Lower lobe of right lung (tissue), 2 donors: ENCODE results near the gene RIT2. TPM values are rescaled to one million over a fixed set of nuclear protein-coding genes. Genes with fewer than 3 reads are reported as not detected.

Experiments used
- ATAC-seq, 2 donors: fragments of 200-7000 bp; cut with Tn5 transposase; one replicate each; pipeline ENCODE4 v1.9.1; 2020 to 2022; ENCODE audit warnings: mild to moderate bottlenecking in 2 of 2, moderate library complexity in 2 of 2
- DNase-seq: peaks from one replicate; pipeline ENCODE4 v3.0.0-alpha.2; 2020
- H3K27ac ChIP-seq: fragments of 200-600 bp; one replicate; pipeline ENCODE4 v1.8.0; 2022
- H3K27me3 ChIP-seq: fragments of 200-600 bp; one replicate; pipeline ENCODE4 v1.8.0; 2022; ENCODE audit warnings: low read depth
- H3K36me3 ChIP-seq: fragments of 200-600 bp; one replicate; pipeline ENCODE4 v1.8.0; 2022; ENCODE audit warnings: mild to moderate bottlenecking
- H3K4me1 ChIP-seq: fragments of 200-600 bp; one replicate; pipeline ENCODE4 v1.8.0; 2022
- H3K4me3 ChIP-seq: fragments of 200-600 bp; one replicate; pipeline ENCODE4 v1.8.0; 2022; ENCODE audit warnings: mild to moderate bottlenecking
- H3K9me3 ChIP-seq: fragments of 200-600 bp; one replicate; pipeline ENCODE4 v1.8.0; 2022
- intact Hi-C: fragments of 100-400 bp; cut with DNase I; formaldehyde crosslinking; loops from one replicate; pipeline ENCODE4 v1.11.0; 2022
- total RNA-seq: library from RNA; stranded (reverse); fragmentation: NEBNext Ultra II Directional; extraction: Animal tissue kit (Norgen Biotek cat#: 25700); gene quantifications from one replicate; pipeline ENCODE4 v1.2.1, GENCODE V29; 2021
- TF ChIP-seq, protein P1 (sequence below): fragments of 200-600 bp; IDR thresholded peaks from one replicate; pipeline ENCODE4 v1.8.0; 2022; ENCODE audit warnings: antibody characterized with exemption, mild to moderate bottlenecking
- donor health status: DM: no; HTN: yes; CAD: no; lungs with severe emphysema.

RIT2 gene
- total RNA-seq, 1 donor from 2014 or later: not detected

DNA sequence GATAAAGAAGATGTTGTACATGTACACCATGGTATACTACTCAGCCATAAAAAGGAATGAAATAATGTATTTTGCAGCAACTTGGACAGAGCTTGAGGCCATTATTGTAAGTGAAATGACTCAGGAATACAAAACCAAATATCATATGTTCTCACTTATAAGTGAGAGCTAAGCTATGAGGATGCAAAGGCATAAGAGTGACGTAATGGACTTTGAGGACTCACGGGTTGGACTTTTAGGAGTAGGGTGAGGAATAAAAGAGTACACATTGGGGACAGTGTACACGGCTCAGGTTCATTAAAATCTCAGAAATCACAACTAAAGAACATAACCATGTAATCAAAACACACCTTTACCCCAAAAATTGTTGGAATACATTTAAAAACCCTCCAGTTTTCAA, 206.4 kb downstream of the RIT2 start:
- TF ChIP-seq, protein P1, sequence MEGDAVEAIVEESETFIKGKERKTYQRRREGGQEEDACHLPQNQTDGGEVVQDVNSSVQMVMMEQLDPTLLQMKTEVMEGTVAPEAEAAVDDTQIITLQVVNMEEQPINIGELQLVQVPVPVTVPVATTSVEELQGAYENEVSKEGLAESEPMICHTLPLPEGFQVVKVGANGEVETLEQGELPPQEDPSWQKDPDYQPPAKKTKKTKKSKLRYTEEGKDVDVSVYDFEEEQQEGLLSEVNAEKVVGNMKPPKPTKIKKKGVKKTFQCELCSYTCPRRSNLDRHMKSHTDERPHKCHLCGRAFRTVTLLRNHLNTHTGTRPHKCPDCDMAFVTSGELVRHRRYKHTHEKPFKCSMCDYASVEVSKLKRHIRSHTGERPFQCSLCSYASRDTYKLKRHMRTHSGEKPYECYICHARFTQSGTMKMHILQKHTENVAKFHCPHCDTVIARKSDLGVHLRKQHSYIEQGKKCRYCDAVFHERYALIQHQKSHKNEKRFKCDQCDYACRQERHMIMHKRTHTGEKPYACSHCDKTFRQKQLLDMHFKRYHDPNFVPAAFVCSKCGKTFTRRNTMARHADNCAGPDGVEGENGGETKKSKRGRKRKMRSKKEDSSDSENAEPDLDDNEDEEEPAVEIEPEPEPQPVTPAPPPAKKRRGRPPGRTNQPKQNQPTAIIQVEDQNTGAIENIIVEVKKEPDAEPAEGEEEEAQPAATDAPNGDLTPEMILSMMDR: no peak
- no peak for ATAC-seq

DNA sequence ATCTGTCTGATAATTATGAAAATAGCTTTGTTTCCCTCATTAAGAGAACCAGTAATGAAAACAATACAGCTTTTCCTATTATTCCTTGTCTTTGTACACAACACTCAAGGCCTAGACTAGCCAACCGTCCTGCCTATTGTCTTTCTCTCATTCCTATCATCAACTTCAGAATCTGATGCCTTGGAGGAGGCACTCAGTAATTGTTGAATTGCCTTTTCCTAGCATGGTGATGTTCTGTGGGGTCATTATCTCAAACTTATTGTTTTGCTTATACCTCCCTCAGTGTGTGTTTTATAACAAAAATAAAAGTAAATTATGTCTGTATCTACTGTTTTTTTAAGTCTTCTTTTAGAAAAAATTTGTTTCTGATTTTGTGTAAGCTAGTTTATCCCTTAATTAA, 208.7 kb downstream of the RIT2 start:
- no peaks in the 10 kb centered on the region for H3K36me3 ChIP-seq
- no peaks in the 10 kb centered on the region for H3K4me1 ChIP-seq
- DNase-seq: no peak
- intact Hi-C loops: no loop called here
- TF ChIP-seq, protein P1: no peak
- no peaks in the 10 kb centered on the region for H3K27me3 ChIP-seq
- no peak for ATAC-seq
- H3K27ac ChIP-seq: no peak overlapping the region
- H3K4me3 ChIP-seq: no peak overlapping the region
- no peaks in the 10 kb centered on the region for H3K9me3 ChIP-seq

More for the DNA sequence above, 206.4 kb downstream of the RIT2 start:
- Histone ChIP-seq H3K4me1 (no peaks in the 10 kb centered on the region), H3K27ac (no peak overlapping the region), H3K27me3 (no peaks in the 10 kb centered on the region), H3K9me3 (no peaks in the 10 kb centered on the region), H3K36me3 (no peaks in the 10 kb centered on the region), H3K4me3 (no peak overlapping the region)
- no peak for DNase-seq
- intact Hi-C loops: no loop called here

DNA sequence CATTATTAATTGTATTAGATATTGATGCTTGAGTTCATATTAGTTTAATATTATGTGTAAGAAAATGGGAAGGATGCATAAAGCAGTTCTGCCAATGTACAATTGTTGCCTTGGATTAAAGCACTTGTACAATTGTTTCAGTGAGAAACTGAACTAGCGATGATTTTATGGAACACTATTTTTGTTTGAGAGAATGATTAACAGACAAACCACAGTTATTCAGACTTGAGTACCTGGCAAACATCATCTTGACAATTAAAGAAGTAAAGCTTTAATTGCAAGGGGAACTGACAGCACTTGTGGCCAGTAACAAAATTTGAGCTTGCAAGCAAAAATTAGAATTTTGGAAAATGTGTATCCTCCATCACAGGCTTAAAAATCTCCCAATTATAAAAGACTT, 214.3 kb downstream of the RIT2 start:
- TF ChIP-seq, protein P1: no peak
- no peaks in the 10 kb centered on the region for H3K9me3 ChIP-seq
- intact Hi-C loops: no loop called here

DNA sequence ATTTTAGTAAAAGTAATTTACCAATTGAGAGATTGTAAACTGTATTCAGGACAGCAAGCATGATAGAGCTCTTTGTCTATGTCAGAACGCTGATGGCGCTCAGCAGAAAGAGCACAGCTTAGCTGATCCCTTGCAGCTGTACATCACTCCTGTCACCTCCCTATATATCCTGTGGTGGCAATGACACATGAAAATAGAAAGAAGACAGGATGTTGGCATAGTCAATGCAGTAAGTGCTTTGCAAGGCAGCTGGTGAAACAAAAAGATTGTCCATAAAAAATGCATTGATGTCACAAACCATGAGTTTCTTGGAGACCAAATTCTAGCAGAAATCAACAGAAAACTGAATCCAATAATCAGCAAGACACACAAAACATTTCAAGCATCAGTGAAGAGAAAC, 221.5 kb downstream of the RIT2 start:
- ATAC-seq (peak in 1 of 2 donors; percentile 11), DNase-seq (no peak)
- no peaks in the 10 kb centered on the region for H3K4me1 ChIP-seq
- H3K9me3 ChIP-seq: no peaks in the 10 kb centered on the region
- H3K27me3 ChIP-seq: no peaks in the 10 kb centered on the region
- TF ChIP-seq, protein P1: no peak
- intact Hi-C loops: no loop called here
- H3K36me3 ChIP-seq: no peaks in the 10 kb centered on the region
- no peak overlapping the region for H3K27ac ChIP-seq
- no peak overlapping the region for H3K4me3 ChIP-seq

More for the DNA sequence above, 214.3 kb downstream of the RIT2 start:
- no peaks in the 10 kb centered on the region for H3K36me3 ChIP-seq
- H3K27me3 ChIP-seq: no peaks in the 10 kb centered on the region
- DNase-seq (no peak), ATAC-seq (no peak)
- no peaks in the 10 kb centered on the region for H3K4me1 ChIP-seq
- H3K4me3 ChIP-seq: no peak overlapping the region
- H3K27ac ChIP-seq: no peak overlapping the region

DNA sequence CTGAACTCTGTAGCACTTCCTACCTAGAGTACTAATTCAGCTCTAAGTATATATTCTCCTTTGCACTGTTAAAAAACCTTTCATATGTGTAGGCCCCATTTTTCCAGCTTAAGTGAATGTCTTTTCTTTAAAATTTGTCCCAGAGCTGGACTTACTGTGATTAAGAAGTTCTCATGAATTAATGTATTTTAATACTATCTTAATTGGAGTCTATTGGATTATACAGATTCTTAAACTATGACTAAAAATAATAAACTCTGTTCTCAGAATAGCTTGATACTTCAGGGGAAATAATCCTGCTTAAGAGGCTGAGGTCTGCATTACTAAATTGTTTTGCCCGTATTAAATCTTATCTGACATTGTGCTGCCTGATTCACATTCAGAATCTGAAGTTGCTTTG, 223.3 kb downstream of the RIT2 start:
- intact Hi-C loops: no loop called here
- Histone ChIP-seq H3K4me3 (no peak overlapping the region), H3K4me1 (no peaks in the 10 kb centered on the region), H3K9me3 (no peaks in the 10 kb centered on the region), H3K27ac (no peak overlapping the region), H3K27me3 (no peaks in the 10 kb centered on the region), H3K36me3 (no peaks in the 10 kb centered on the region)
- TF ChIP-seq, protein P1: no peak
- ATAC-seq (no peak), DNase-seq (no peak)

DNA sequence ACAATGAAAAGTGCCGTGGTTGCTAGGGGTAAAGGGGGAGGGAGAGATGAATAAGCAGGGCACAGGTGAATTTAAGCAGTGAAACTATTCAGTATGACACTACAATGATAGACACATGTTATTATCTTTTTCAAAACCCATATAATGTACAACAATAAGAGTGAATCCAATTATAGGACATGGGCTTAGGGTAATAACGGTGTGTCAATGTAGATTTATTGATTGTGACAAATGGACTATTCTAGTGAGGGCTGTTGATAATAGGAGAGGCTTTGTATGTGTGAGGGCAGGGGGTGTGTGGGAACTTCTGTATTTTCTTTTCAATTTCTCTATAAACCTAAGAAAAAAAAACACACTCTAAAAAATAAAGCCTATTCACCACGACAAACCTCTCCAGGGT, 223.8 kb downstream of the RIT2 start:
- Histone ChIP-seq H3K4me1 (no peaks in the 10 kb centered on the region), H3K27me3 (no peaks in the 10 kb centered on the region), H3K27ac (no peak overlapping the region), H3K9me3 (no peaks in the 10 kb centered on the region), H3K36me3 (no peaks in the 10 kb centered on the region), H3K4me3 (no peak overlapping the region)
- ATAC-seq (no peak), DNase-seq (no peak)
- intact Hi-C loops: no loop called here
- TF ChIP-seq, protein P1: no peak
